Uterus (tissue), 2 donors: ENCODE measurements around the gene PDE6A.

ENCODE experiments used
- POLR2A ChIP-seq, 2 donors: fragments of 450-650 bp; IDR thresholded peaks; one replicate each; pipeline ENCODE4 v1.6.1; 2016; ENCODE audit warnings: antibody characterized with exemption in 2 of 2, mild to moderate bottlenecking in 1 of 2, moderate library complexity in 1 of 2
- TF ChIP-seq, protein P1 (sequence below), 4 experiments: fragments of 200-600 bp in 2 of 4; fragments of 450-650 bp in 2 of 4; sonication (generic) in 2 of 4; IDR thresholded peaks; one replicate each; pipeline ENCODE4 v1.5.1; 2016 to 2019; ENCODE audit warnings: antibody characterized with exemption in 4 of 4, mild to moderate bottlenecking in 2 of 4, moderate library complexity in 1 of 4

- TF ChIP-seq, protein P1, sequence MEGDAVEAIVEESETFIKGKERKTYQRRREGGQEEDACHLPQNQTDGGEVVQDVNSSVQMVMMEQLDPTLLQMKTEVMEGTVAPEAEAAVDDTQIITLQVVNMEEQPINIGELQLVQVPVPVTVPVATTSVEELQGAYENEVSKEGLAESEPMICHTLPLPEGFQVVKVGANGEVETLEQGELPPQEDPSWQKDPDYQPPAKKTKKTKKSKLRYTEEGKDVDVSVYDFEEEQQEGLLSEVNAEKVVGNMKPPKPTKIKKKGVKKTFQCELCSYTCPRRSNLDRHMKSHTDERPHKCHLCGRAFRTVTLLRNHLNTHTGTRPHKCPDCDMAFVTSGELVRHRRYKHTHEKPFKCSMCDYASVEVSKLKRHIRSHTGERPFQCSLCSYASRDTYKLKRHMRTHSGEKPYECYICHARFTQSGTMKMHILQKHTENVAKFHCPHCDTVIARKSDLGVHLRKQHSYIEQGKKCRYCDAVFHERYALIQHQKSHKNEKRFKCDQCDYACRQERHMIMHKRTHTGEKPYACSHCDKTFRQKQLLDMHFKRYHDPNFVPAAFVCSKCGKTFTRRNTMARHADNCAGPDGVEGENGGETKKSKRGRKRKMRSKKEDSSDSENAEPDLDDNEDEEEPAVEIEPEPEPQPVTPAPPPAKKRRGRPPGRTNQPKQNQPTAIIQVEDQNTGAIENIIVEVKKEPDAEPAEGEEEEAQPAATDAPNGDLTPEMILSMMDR (IDR thresholded peaks at IDR 0.05): no peak
- no peak for TF ChIP-seq POLR2A (IDR thresholded peaks at IDR 0.05)
Measured at GRCh38 chr5:149827086-149827485, 117.5 kb downstream of the PDE6A start.
